Left lung (tissue), 10 donors: Measurements from ENCODE around the gene ANXA1. TPM values are rescaled to one million over a fixed set of nuclear protein-coding genes. Genes with fewer than 3 reads are reported as not detected.

Experiments
- ATAC-seq: fragments of 200-7000 bp; cut with Tn5 transposase; one replicate; pipeline ENCODE4 v1.9.1; 2020; ENCODE audit warnings: moderate library complexity
- DNase-seq, 4 donors: peaks; one replicate each; pipeline ENCODE4 v3.0.0-alpha.2; 2013 to 2020
- H3K27ac ChIP-seq, 2 donors: fragments of 200-600 bp; sonication (generic) in 1 of 2; one replicate each; pipeline versions ENCODE4 v1.5.0 to v1.8.0; 2020 to 2021
- H3K27me3 ChIP-seq, 2 donors: fragments of 200-600 bp; sonication (generic) in 1 of 2; one replicate each; pipeline versions ENCODE4 v1.5.0 to v1.8.0; 2020 to 2021
- H3K36me3 ChIP-seq, 2 donors: fragments of 200-600 bp; sonication (generic) in 1 of 2; one replicate each; pipeline versions ENCODE4 v1.5.0 to v1.8.0; 2020 to 2021
- H3K4me1 ChIP-seq, 2 donors: fragments of 200-600 bp; one replicate each; pipeline ENCODE4 v1.8.0; 2021
- H3K4me3 ChIP-seq, 2 donors: fragments of 200-600 bp; sonication (generic) in 1 of 2; one replicate each; pipeline versions ENCODE4 v1.5.0 to v1.8.0; 2020 to 2021; ENCODE audit warnings: mild to moderate bottlenecking in 1 of 2
- H3K9me3 ChIP-seq, 2 donors: fragments of 200-600 bp; sonication (generic) in 1 of 2; one replicate each; pipeline versions ENCODE4 v1.5.0 to v1.8.0; 2020 to 2021
- CTCF ChIP-seq, 2 donors: fragments of 200-600 bp; sonication (generic) in 1 of 2; IDR thresholded peaks; one replicate each; pipeline versions ENCODE4 v1.5.0 to v1.8.0; 2021; ENCODE audit warnings: antibody characterized with exemption in 2 of 2
- intact Hi-C, 2 donors: fragments of 100-400 bp; cut with DNase I; formaldehyde crosslinking; loops; one replicate each; pipeline versions ENCODE4 v1.11.2 to v1.14.2; 2022
- polyA plus RNA-seq, 6 donors: library from polyadenylated mRNA; unstranded; fragments of 120-200 nt; gene quantifications; one replicate each; pipeline ENCODE4 v1.2.1, GENCODE V29; 2013; ENCODE audit not compliant: insufficient read length in 6 of 6
- total RNA-seq, 2 donors: library from RNA; stranded (reverse); fragmentation: NEBNext Ultra II Directional; extraction: Animal tissue kit (Norgen Biotek cat#: 25700); gene quantifications; one replicate each; pipeline ENCODE4 v1.2.1, GENCODE V29; 2021
- donor health status: DM: no; HTN: yes; CAD: no.
- donor health status: DM: no; HTN: no; CAD: no.

ANXA1 gene
- total and polyA plus RNA-seq, 8 donors = 63.2 to 563 (median 96.0) TPM

DNA sequence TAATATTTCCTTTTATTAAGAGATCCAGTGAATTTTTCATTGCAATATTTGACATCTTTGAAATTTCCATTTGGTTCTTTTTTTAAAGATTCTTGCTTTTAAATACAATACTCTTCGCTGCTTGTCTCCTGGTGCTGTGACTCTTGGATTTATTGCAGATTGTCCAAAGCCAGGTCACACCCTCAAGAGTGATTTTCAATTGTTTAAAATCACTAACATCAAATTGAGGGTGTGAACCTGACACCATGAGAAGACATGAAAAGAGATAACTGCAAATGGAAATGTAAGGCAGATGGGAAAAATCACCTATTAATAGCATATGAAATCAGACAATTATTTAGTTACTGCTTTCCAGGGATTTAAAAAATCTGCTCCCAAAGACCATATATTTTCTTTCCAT is 42.6 kb downstream of the ANXA1 start:
- H3K27ac ChIP-seq = no peak overlapping the region

DNA sequence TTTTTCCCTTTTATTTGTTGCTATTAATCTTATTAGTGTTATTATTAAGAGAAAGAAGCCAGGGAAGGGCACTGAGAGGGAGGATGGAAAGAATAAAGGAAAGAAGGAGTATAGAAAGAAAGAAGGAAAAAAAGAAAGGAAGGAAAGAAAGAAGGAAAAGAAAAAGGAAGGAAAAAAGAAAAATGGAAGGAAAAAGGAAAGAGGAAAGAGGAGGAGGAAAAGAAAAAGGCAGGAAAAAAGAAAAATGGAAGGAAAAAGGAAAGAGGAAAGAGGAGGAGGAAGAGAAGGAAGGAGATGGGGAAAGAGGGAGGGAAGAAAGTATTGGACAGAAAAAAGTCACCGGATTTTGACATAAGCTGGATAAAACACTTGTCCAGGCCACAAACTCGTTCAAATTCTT is 47.8 kb downstream of the ANXA1 start:
- H3K4me3 ChIP-seq = no peak overlapping the region
- H3K36me3 ChIP-seq = no peaks in the 10 kb centered on the region
- DNase-seq (no peak), ATAC-seq (no peak)
- H3K9me3 ChIP-seq = no peaks in the 10 kb centered on the region
- peaks cover 0 to 4% of the 10 kb centered on the region in 2 donors for H3K27me3 ChIP-seq
- peaks cover 0 to 4% of the 10 kb centered on the region in 2 donors for H3K4me1 ChIP-seq
- H3K27ac ChIP-seq = no peak overlapping the region
- no peak for TF ChIP-seq CTCF (IDR thresholded peaks at IDR 0.05)
- intact Hi-C loops = no loop called here

More for the DNA sequence above, 42.6 kb downstream of the ANXA1 start:
- intact Hi-C loops = no loop called here
- Histone ChIP-seq H3K4me1 (no peaks in the 10 kb centered on the region), H3K9me3 (peaks cover 0 to 2% of the 10 kb centered on the region in 2 donors), H3K27me3 (no peaks in the 10 kb centered on the region), H3K36me3 (no peaks in the 10 kb centered on the region), H3K4me3 (no peak overlapping the region)
- DNase-seq (no peak), ATAC-seq (no peak)
- no peak for TF ChIP-seq CTCF (IDR thresholded peaks at IDR 0.05)

GRCh38 chr9:73199886-73200285 is 48.2 kb downstream of the ANXA1 start:
- H3K4me1 ChIP-seq = peaks cover 0 to 4% of the 10 kb centered on the region in 2 donors
- peaks cover 0 to 4% of the 10 kb centered on the region in 2 donors for H3K27me3 ChIP-seq
- H3K4me3 ChIP-seq = no peak overlapping the region
- ATAC-seq (peak; percentile 44), DNase-seq (peak in 1 of 4 donors; percentile 62)
- no peak overlapping the region for H3K27ac ChIP-seq
- H3K36me3 ChIP-seq = no peaks in the 10 kb centered on the region
- no peak for TF ChIP-seq CTCF (IDR thresholded peaks at IDR 0.05)
- no peaks in the 10 kb centered on the region for H3K9me3 ChIP-seq
- intact Hi-C loops = no loop called here

DNA sequence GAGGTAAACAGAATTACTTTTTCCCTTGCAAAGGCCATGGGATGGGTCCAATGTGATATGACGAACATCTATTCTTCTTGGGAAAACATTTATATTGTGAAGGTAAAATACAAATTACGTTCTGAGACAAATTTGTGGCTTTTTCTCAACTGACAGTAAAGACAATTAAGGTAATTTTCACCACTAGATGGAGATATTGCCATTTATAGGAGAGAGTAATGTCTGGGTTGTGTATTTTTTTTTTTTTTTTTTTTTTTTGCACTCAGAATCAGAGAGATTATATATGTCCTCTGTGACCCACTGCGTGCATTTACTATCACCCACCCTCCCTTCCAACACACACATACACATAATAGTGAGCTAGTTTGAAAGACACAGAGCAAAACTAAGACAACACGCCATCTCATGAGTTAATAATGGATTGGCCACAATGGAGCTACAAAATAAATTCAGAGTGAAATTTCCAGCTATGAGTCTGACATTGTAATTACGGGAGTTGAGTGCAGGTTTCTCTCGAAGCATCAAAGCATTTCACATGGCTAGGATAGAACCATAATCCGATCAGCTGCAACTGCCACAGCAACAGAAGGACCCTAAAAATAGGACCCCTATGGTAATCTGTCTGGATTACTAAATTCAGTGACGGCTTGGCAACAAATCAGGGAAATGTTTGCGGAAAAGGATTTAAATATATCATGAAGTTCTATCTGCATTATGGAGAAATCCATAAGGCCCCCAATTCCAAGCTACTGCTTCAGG is 49.2 kb downstream of the ANXA1 start:
- H3K27ac ChIP-seq = no peak overlapping the region
- ATAC-seq (peak; percentile 70), DNase-seq (peak in 2 of 4 donors; percentile 16 to 21)
- H3K27me3 ChIP-seq = peaks cover 0 to 4% of the 10 kb centered on the region in 2 donors
- H3K36me3 ChIP-seq = no peaks in the 10 kb centered on the region
- no peaks in the 10 kb centered on the region for H3K9me3 ChIP-seq
- peak; percentile 47 to 52 for TF ChIP-seq CTCF (IDR thresholded peaks at IDR 0.05)
- H3K4me1 ChIP-seq = peaks cover 0 to 4% of the 10 kb centered on the region in 2 donors
- intact Hi-C loops = no loop called here
- H3K4me3 ChIP-seq = no peak overlapping the region

- no peak for TF ChIP-seq CTCF (IDR thresholded peaks at IDR 0.05)
- peaks cover 0 to 4% of the 10 kb centered on the region in 2 donors for H3K27me3 ChIP-seq
Measured at GRCh38 chr9:73202980-73203379, 51.3 kb downstream of the ANXA1 start.

More at GRCh38 chr9:73202980-73203379, 51.3 kb downstream of the ANXA1 start:
- peaks cover 0 to 4% of the 10 kb centered on the region in 2 donors for H3K4me1 ChIP-seq
- no peaks in the 10 kb centered on the region for H3K9me3 ChIP-seq
- no peak for DNase-seq
- no peak for ATAC-seq
- no peak overlapping the region for H3K27ac ChIP-seq
- H3K4me3 ChIP-seq = no peak overlapping the region
- H3K36me3 ChIP-seq = no peaks in the 10 kb centered on the region
- intact Hi-C loops = no loop called here
